Esophagus muscularis mucosa (tissue), 4 donors: ENCODE data around the gene EXOC6B.

Experiments
- CTCF ChIP-seq, 3 experiments: fragments of 200-600 bp in 2 of 3; fragments of 450-650 bp in 1 of 3; sonication (generic) in 2 of 3; IDR thresholded peaks; one replicate each; pipeline ENCODE4 v1.5.1; 2017 to 2019; ENCODE audit warnings: antibody characterized with exemption in 3 of 3, mild to moderate bottlenecking in 2 of 3, moderate library complexity in 1 of 3
- EP300 ChIP-seq: sonication (generic); formaldehyde crosslinking; IDR thresholded peaks from one replicate; pipeline ENCODE4 v1.6.1; 2017; ENCODE audit warnings: antibody characterized with exemption
- POLR2A ChIP-seq: fragments of 450-650 bp; IDR thresholded peaks from one replicate; pipeline ENCODE4 v1.6.1; 2017; ENCODE audit warnings: antibody characterized with exemption, moderate library complexity, mild to moderate bottlenecking, low read depth

- TF ChIP-seq POLR2A (no peak), EP300 (no peak), CTCF (IDR thresholded peaks at IDR 0.05) (no peak)
Observed at GRCh38 chr2:72182547-72182946, 643.3 kb downstream of the EXOC6B start.
